ENCODE data around the gene TCAF1.

- TF ChIP-seq CTCF (IDR thresholded peaks at IDR 0.05; ENCODE audit: low read depth, low read length, poor library complexity, severe bottlenecking) (no peak), EZH2phosphoT487 (IDR thresholded peaks at IDR 0.05; ENCODE audit: borderline replicate concordance, low read length) (no peak)
These were observed 24.9 kb downstream of the TCAF1 start for GRCh38 chr7:143877098-143877497.
